GM12878 (cell line): ENCODE data around the gene THSD4. TPM values are rescaled to one million over a fixed set of nuclear protein-coding genes. Genes with fewer than 3 reads are reported as not detected.

Experiments
- ATAC-seq: fragments of 200-7000 bp; cut with Tn5 transposase; 3 replicates; pipeline ENCODE4 v1.9.1; 2020; ENCODE audit warnings: mild to moderate bottlenecking, moderate library complexity
- BruUV-seq: library from RNA; stranded (reverse); fragments of 400-500 nt; replicated peaks from 2 replicates; lab custom pipeline; 2021; lab: Mats Ljungman, UMichigan
- CTCF ChIA-PET: fragments of 300-600 bp; sonication (Branson Sonifier 250); formaldehyde crosslinking; extraction: SDS; loops from one replicate; lab custom pipeline; 2021; ENCODE audit warnings: inconsistent platforms; lab: Yijun Ruan, JAX
- POLR2A ChIA-PET: fragments of 350-600 bp; formaldehyde crosslinking; extraction: SDS; loops from one replicate; lab custom pipeline; 2021; ENCODE audit warnings: inconsistent platforms; lab: Charles Lee
- RAD21 ChIA-PET: fragments of 300-600 bp; sonication (Branson Sonifier 250); formaldehyde crosslinking; loops from one replicate; lab custom pipeline; 2023; ENCODE audit warnings: antibody characterized with exemption; ENCODE audit not compliant: unreplicated experiment; lab: Charles Lee
- SMC1A ChIA-PET: fragments of 300-600 bp; sonication (Branson Sonifier 250); formaldehyde crosslinking; loops from one replicate; lab custom pipeline; 2023; ENCODE audit not compliant: unreplicated experiment, uncharacterized antibody; lab: Charles Lee
- DNase-seq: peaks from one replicate; pipeline ENCODE4 v3.0.0-alpha.2; 2011; ENCODE audit warnings: low read depth, low spot score
- FAIRE-seq: peaks from 3 replicates; lab custom pipeline; 2011; peaks lifted over from hg19 to GRCh38; lab: Jason Lieb, UNC
- H2AFZ ChIP-seq: 2 replicates; pipeline ENCODE4 v1.6.0; 2011; ENCODE audit warnings: low read depth, low read length, control low read depth; ENCODE audit not compliant: control insufficient read depth
- H3K27ac ChIP-seq: 2 replicates; pipeline ENCODE4 v1.5.1; 2011; ENCODE audit warnings: control low read depth; ENCODE audit not compliant: control insufficient read depth, insufficient read depth
- H3K27me3 ChIP-seq, 2 experiments: replicated peaks in 1 of 2; 2 replicates each; pipeline versions ENCODE4 v1.6.0 to v1.6.1; 2011; ENCODE audit warnings: low read length in 1 of 2; ENCODE audit not compliant: control insufficient read depth in 2 of 2, insufficient read depth in 2 of 2
- H3K36me3 ChIP-seq, 2 experiments: 2 replicates each; pipeline ENCODE4 v1.5.1; 2011; ENCODE audit warnings: low read length in 1 of 2; ENCODE audit not compliant: control insufficient read depth in 2 of 2, insufficient read depth in 2 of 2
- H3K4me1 ChIP-seq: 2 replicates; pipeline ENCODE4 v1.6.1; 2011; ENCODE audit warnings: mild to moderate bottlenecking, low read length, moderate library complexity, mixed read lengths; ENCODE audit not compliant: control insufficient read depth, insufficient read depth
- H3K4me2 ChIP-seq: 2 replicates; pipeline ENCODE4 v1.6.0; 2011; ENCODE audit warnings: control low read depth; ENCODE audit not compliant: control insufficient read depth, insufficient read depth
- H3K4me3 ChIP-seq: fragments of 200-600 bp; sonication (generic); 2 replicates; pipeline ENCODE4 v1.5.1; 2016
- H3K79me2 ChIP-seq: 2 replicates; pipeline ENCODE4 v1.6.0; 2011; ENCODE audit warnings: low read length; ENCODE audit not compliant: control insufficient read depth, insufficient read depth
- H3K9ac ChIP-seq: 2 replicates; pipeline ENCODE4 v1.8.0; 2011; ENCODE audit warnings: low read length, control low read depth, mixed read lengths; ENCODE audit not compliant: control insufficient read depth, insufficient read depth
- H3K9me3 ChIP-seq: replicated peaks from 3 replicates; pipeline ENCODE4 v1.5.1; 2011; ENCODE audit warnings: mild to moderate bottlenecking, low read length; ENCODE audit not compliant: control insufficient read depth, insufficient read depth
- H4K20me1 ChIP-seq: 2 replicates; pipeline ENCODE4 v1.6.0; 2011; ENCODE audit not compliant: control insufficient read depth, insufficient read depth
- CREM ChIP-seq: IDR thresholded peaks from 2 replicates; pipeline ENCODE4 v1.6.1; 2014; ENCODE audit warnings: antibody characterized with exemption, low read depth
- GABPA ChIP-seq: IDR thresholded peaks from 2 replicates; pipeline ENCODE4 v1.6.1; 2014; ENCODE audit warnings: antibody characterized with exemption, low read depth, mild to moderate bottlenecking, inconsistent platforms
- JUNB ChIP-seq: IDR thresholded peaks from 2 replicates; pipeline ENCODE4 v1.6.1; 2016; ENCODE audit warnings: antibody characterized with exemption, mild to moderate bottlenecking
- POLR2AphosphoS5 ChIP-seq: IDR thresholded peaks from 2 replicates; pipeline ENCODE4 v1.6.1; 2011; ENCODE audit warnings: mild to moderate bottlenecking, low read length, inconsistent platforms
- WGBS: methylation state at CpG from one replicate; pipeline ENCODE4 v1.1.6; 2016; ENCODE audit warnings: low lambda C conversion rate; ENCODE audit not compliant: insufficient replicate concordance, insufficient coverage; ENCODE audit errors: missing lambda C conversion rate; 5-methylcytosine and 5-hydroxymethylcytosine counted together
- in situ Hi-C: fragments of 300-500 bp; cut with MboI; formaldehyde crosslinking; loops from 9 replicates; pipeline ENCODE4 v1.14.3; 2018; ENCODE audit warnings: mixed read lengths
- intact Hi-C: fragments of 100-400 bp; cut with micrococcal nuclease; formaldehyde crosslinking; loops from one replicate; pipeline ENCODE4 v1.14.2; 2022; ENCODE audit not compliant: unreplicated experiment
- polyA plus RNA-seq, 11 experiments: library from polyadenylated mRNA; depleted of rRNA in 4 of 11; unstranded in 6 of 11; stranded (reverse) in 5 of 11; fragments of >200 nt; fragmentation: Nextera tagmentation in 4 of 11; fragmentation: Illumina TruSeq in 1 of 11; extraction: Ambion mirVana in 4 of 11; extraction: Trizol in 1 of 11; gene quantifications; 1 replicate in 1 of 11; 2 replicates in 10 of 11; pipeline versions ENCODE4 v1.2.1 to v1.2.3, GENCODE V29; 2011 to 2016; ENCODE audit warnings: inconsistent platforms in 2 of 11, missing spikeins in 2 of 11, low read depth in 1 of 11
- total RNA-seq, 4 experiments: library from RNA; depleted of rRNA in 3 of 4; stranded (reverse); fragments of >200 nt in 3 of 4; fragmentation: Illumina TruSeq in 1 of 4; extraction: Trizol in 1 of 4; gene quantifications; 2 replicates each; pipeline versions ENCODE4 v1.2.1 to v1.2.3, GENCODE V29; 2013 to 2021
- TF ChIP-seq, protein P1 (sequence below): fragments of 450-650 bp; IDR thresholded peaks from 2 replicates; pipeline ENCODE4 v1.6.1; 2016; ENCODE audit warnings: mild to moderate bottlenecking, moderate library complexity, borderline replicate concordance
- TF ChIP-seq, protein P2 (sequence below), 3 experiments: IDR thresholded peaks in 2 of 3; conservative IDR thresholded peaks in 1 of 3; 2 replicates each; pipeline ENCODE4 v1.5.1; 2011; ENCODE audit warnings: low read depth in 3 of 3, low read length in 3 of 3, mild to moderate bottlenecking in 3 of 3, control low read depth in 2 of 3, moderate library complexity in 2 of 3, inconsistent platforms in 1 of 3, mixed read lengths in 1 of 3; ENCODE audit not compliant: control insufficient read depth in 2 of 3, insufficient read depth in 1 of 3; ENCODE audit errors: extremely low read depth in 1 of 3
- TF ChIP-seq, protein P3 (sequence below): fragments of 150-350 bp; IDR thresholded peaks from 2 replicates; pipeline ENCODE4 v1.6.1; 2014; ENCODE audit warnings: mild to moderate bottlenecking, low read depth, low read length

The THSD4 gene
- total and polyA plus RNA-seq, 10 of the 15 experiments (the other 5 are each of a cell fraction or from before 2014, with no cell fraction given), result 0.04 to 0.13 (median 0.05) TPM; not detected in 7

GRCh38 chr15:71080166-71080565 lies 35.1 kb upstream of the THSD4 start (continued):
- TF ChIP-seq, protein P1, sequence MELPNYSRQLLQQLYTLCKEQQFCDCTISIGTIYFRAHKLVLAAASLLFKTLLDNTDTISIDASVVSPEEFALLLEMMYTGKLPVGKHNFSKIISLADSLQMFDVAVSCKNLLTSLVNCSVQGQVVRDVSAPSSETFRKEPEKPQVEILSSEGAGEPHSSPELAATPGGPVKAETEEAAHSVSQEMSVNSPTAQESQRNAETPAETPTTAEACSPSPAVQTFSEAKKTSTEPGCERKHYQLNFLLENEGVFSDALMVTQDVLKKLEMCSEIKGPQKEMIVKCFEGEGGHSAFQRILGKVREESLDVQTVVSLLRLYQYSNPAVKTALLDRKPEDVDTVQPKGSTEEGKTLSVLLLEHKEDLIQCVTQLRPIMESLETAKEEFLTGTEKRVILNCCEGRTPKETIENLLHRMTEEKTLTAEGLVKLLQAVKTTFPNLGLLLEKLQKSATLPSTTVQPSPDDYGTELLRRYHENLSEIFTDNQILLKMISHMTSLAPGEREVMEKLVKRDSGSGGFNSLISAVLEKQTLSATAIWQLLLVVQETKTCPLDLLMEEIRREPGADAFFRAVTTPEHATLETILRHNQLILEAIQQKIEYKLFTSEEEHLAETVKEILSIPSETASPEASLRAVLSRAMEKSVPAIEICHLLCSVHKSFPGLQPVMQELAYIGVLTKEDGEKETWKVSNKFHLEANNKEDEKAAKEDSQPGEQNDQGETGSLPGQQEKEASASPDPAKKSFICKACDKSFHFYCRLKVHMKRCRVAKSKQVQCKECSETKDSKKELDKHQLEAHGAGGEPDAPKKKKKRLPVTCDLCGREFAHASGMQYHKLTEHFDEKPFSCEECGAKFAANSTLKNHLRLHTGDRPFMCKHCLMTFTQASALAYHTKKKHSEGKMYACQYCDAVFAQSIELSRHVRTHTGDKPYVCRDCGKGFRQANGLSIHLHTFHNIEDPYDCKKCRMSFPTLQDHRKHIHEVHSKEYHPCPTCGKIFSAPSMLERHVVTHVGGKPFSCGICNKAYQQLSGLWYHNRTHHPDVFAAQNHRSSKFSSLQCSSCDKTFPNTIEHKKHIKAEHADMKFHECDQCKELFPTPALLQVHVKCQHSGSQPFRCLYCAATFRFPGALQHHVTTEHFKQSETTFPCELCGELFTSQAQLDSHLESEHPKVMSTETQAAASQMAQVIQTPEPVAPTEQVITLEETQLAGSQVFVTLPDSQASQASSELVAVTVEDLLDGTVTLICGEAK, result no peak
- TF ChIP-seq, protein P2, sequence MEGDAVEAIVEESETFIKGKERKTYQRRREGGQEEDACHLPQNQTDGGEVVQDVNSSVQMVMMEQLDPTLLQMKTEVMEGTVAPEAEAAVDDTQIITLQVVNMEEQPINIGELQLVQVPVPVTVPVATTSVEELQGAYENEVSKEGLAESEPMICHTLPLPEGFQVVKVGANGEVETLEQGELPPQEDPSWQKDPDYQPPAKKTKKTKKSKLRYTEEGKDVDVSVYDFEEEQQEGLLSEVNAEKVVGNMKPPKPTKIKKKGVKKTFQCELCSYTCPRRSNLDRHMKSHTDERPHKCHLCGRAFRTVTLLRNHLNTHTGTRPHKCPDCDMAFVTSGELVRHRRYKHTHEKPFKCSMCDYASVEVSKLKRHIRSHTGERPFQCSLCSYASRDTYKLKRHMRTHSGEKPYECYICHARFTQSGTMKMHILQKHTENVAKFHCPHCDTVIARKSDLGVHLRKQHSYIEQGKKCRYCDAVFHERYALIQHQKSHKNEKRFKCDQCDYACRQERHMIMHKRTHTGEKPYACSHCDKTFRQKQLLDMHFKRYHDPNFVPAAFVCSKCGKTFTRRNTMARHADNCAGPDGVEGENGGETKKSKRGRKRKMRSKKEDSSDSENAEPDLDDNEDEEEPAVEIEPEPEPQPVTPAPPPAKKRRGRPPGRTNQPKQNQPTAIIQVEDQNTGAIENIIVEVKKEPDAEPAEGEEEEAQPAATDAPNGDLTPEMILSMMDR (IDR thresholded peaks at IDR 0.05 in 2 of 3, conservative IDR thresholded peaks at IDR 0.05 in 1 of 3; ENCODE audit: control insufficient read depth in 2 of 3, extremely low read depth in 1 of 3, insufficient read depth in 1 of 3, low read depth in 3 of 3, low read length in 3 of 3), result no peak
- TF ChIP-seq CREM, result no peak

DNA sequence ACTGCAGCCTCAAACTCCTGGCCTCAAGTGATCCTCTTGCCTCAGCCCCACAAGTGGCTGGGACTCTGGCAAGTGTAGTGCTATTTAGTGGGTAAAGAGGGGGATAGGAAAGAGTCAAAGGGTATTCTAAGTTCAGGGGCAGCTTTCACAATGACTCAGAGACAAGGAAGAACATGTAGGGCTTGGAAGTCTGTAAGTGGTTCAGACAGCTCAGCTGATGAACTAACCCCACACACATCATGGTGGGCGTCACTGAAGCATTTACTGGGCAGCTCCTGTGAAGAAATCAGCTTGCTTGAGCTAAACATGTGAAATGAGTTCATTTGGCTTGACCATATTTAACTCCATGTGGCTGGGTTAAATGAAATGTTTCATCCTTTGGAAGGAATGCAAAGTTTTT lies 34.6 kb upstream of the THSD4 start:
- peak; percentile 38; the same call in 1 of the 2 replicates for TF ChIP-seq JUNB
- no peak for TF ChIP-seq POLR2AphosphoS5
- TF ChIP-seq, protein P3, sequence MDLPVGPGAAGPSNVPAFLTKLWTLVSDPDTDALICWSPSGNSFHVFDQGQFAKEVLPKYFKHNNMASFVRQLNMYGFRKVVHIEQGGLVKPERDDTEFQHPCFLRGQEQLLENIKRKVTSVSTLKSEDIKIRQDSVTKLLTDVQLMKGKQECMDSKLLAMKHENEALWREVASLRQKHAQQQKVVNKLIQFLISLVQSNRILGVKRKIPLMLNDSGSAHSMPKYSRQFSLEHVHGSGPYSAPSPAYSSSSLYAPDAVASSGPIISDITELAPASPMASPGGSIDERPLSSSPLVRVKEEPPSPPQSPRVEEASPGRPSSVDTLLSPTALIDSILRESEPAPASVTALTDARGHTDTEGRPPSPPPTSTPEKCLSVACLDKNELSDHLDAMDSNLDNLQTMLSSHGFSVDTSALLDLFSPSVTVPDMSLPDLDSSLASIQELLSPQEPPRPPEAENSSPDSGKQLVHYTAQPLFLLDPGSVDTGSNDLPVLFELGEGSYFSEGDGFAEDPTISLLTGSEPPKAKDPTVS, result no peak
- TF ChIP-seq GABPA, result no peak
- H3K36me3 ChIP-seq, result no peaks in the 10 kb centered on the region
- DNase-seq, result peak; percentile 3
- no peak overlapping the region for H3K9ac ChIP-seq
- intact Hi-C loops, result no loop called here
- SMC1A ChIA-PET, result no interaction called here
- ATAC-seq, result no peak
- BruUV-seq, result no TSS peak
- 8% methylated on average over 1 of the region's 1 CpG for WGBS
- POLR2A ChIA-PET, result no interaction called here
- FAIRE-seq, result no peak
- RAD21 ChIA-PET, result no interaction called here
- H3K27me3 ChIP-seq, result no peaks in the 10 kb centered on the region
- CTCF ChIA-PET, result no interaction called here
- no peaks in the 10 kb centered on the region for H3K9me3 ChIP-seq
- H3K79me2 ChIP-seq, result no peaks in the 10 kb centered on the region
- no peaks in the 10 kb centered on the region for H4K20me1 ChIP-seq
- no peak overlapping the region for H3K4me3 ChIP-seq
- no peak overlapping the region for H2AFZ ChIP-seq
- no peak overlapping the region for H3K4me2 ChIP-seq
- H3K4me1 ChIP-seq, result no peaks in the 10 kb centered on the region
- H3K27ac ChIP-seq, result no peak overlapping the region
- in situ Hi-C loops, result no loop called here
